Colonic mucosa (tissue), 4 donors: ENCODE data around the gene ITPR3. TPM values are rescaled to one million over a fixed set of nuclear protein-coding genes. Genes with fewer than 3 reads are reported as not detected.

Experiments
- DNase-seq: peaks from one replicate; pipeline ENCODE4 v3.0.0-alpha.2; 2020
- H3K27ac ChIP-seq: fragments of 200-600 bp; one replicate; pipeline ENCODE4 v1.8.0; 2021
- H3K27me3 ChIP-seq: fragments of 200-600 bp; one replicate; pipeline ENCODE4 v1.8.0; 2021
- H3K36me3 ChIP-seq: fragments of 200-600 bp; one replicate; pipeline ENCODE4 v1.8.0; 2021
- H3K4me1 ChIP-seq: fragments of 200-600 bp; one replicate; pipeline ENCODE4 v1.8.0; 2021; ENCODE audit warnings: mild to moderate bottlenecking
- H3K4me3 ChIP-seq: fragments of 200-600 bp; one replicate; pipeline ENCODE4 v1.8.0; 2021
- H3K9ac ChIP-seq, 2 donors: one replicate each; pipeline ENCODE4 v1.7.0; 2013; ENCODE audit warnings: control low read depth in 2 of 2, low read depth in 2 of 2, low read length in 2 of 2
- H3K9me3 ChIP-seq: fragments of 200-600 bp; one replicate; pipeline ENCODE4 v1.8.0; 2021
- CTCF ChIP-seq: fragments of 200-600 bp; IDR thresholded peaks from one replicate; pipeline ENCODE4 v1.8.0; 2022; ENCODE audit warnings: antibody characterized with exemption, mild to moderate bottlenecking
- intact Hi-C: fragments of 100-400 bp; cut with DNase I; formaldehyde crosslinking; loops from one replicate; pipeline ENCODE4 v1.14.1; 2022
- total RNA-seq, 2 donors: library from RNA; stranded (reverse); fragmentation: NEBNext Ultra II Directional in 1 of 2; extraction: Animal tissue kit (Norgen Biotek cat#: 25700) in 1 of 2; gene quantifications; one replicate each; pipeline ENCODE4 v1.2.1, GENCODE V29; 2021
- donor health status: healthy.
- donor health status: DM: no; HTN: no; CAD: no.
- donor health status: DM: no; HTN: no; CAD: no.

The ITPR3 gene
- total RNA-seq, 2 donors from 2014 or later, result 86.2 to 119 TPM

GRCh38 chr6:33606642-33607041 is 14.5 kb upstream of the ITPR3 start:
- Histone ChIP-seq H3K9me3 (no peaks in the 10 kb centered on the region), H3K9ac (no peak overlapping the region), H3K27me3 (no peaks in the 10 kb centered on the region), H3K36me3 (no peaks in the 10 kb centered on the region), H3K27ac (no peak overlapping the region), H3K4me1 (peaks cover 6% of the 10 kb centered on the region), H3K4me3 (no peak overlapping the region)
- no peak for DNase-seq
- intact Hi-C loops, result no loop called here
- TF ChIP-seq CTCF, result no peak

- no peak for DNase-seq
- H3K36me3 ChIP-seq, result no peaks in the 10 kb centered on the region
- TF ChIP-seq CTCF, result no peak
- H3K4me3 ChIP-seq, result no peak overlapping the region
- intact Hi-C loops, result no loop called here
- H3K9ac ChIP-seq, result no peak overlapping the region
- no peaks in the 10 kb centered on the region for H3K9me3 ChIP-seq
- no peaks in the 10 kb centered on the region for H3K27me3 ChIP-seq
- peaks cover 6% of the 10 kb centered on the region for H3K4me1 ChIP-seq
- H3K27ac ChIP-seq, result no peak overlapping the region
These were observed 13.9 kb upstream of the ITPR3 start for GRCh38 chr6:33607126-33607783.

- intact Hi-C loops, result no loop called here
- H3K9ac ChIP-seq, result no peak overlapping the region
- H3K4me1 ChIP-seq, result peaks cover 6% of the 10 kb centered on the region
- H3K27me3 ChIP-seq, result no peaks in the 10 kb centered on the region
- H3K36me3 ChIP-seq, result no peaks in the 10 kb centered on the region
- H3K4me3 ChIP-seq, result no peak overlapping the region
- H3K9me3 ChIP-seq, result no peaks in the 10 kb centered on the region
- H3K27ac ChIP-seq, result no peak overlapping the region
- peak; percentile 69 for DNase-seq
- peak; percentile 47 for TF ChIP-seq CTCF
These were observed 13.3 kb upstream of the ITPR3 start for GRCh38 chr6:33607784-33608161.

GRCh38 chr6:33609019-33609418 is 12.1 kb upstream of the ITPR3 start:
- Histone ChIP-seq H3K9ac (no peak overlapping the region), H3K4me1 (peaks cover 6% of the 10 kb centered on the region), H3K27me3 (no peaks in the 10 kb centered on the region), H3K9me3 (no peaks in the 10 kb centered on the region), H3K36me3 (no peaks in the 10 kb centered on the region), H3K27ac (no peak overlapping the region), H3K4me3 (no peak overlapping the region)
- DNase-seq, result no peak
- intact Hi-C loops, result no loop called here
- TF ChIP-seq CTCF, result no peak

GRCh38 chr6:33609528-33609927 is 11.6 kb upstream of the ITPR3 start:
- no peak for TF ChIP-seq CTCF
- no peak overlapping the region for H3K27ac ChIP-seq
- no peaks in the 10 kb centered on the region for H3K9me3 ChIP-seq
- no peaks in the 10 kb centered on the region for H3K36me3 ChIP-seq
- H3K4me3 ChIP-seq, result no peak overlapping the region
- H3K27me3 ChIP-seq, result no peaks in the 10 kb centered on the region
- intact Hi-C loops, result no loop called here
- DNase-seq, result no peak
- H3K9ac ChIP-seq, result no peak overlapping the region
- peaks cover 6% of the 10 kb centered on the region for H3K4me1 ChIP-seq
